ENCODE results near the gene KREMEN1.

Gene KREMEN1

DNA sequence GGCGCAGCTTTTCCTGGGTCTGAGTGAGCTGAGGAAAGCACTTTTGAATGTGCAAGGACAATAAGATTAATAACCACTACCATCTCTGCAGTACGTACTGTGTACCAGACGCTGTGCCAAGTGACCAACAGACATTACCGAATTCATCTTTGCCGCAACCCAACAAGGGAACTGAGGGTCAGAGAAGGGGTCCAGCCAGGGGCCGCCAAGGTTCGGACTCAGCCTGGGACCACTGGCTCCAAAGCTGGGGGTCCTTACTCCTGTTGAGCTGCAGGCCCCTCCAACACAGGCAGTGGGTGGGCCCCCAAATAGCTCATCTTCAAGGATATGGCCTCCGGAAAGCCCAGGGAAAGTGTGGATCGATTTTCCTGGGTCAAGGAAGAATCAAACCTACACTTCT lies 77.9 kb downstream of the KREMEN1 start:
- Histone ChIP-seq H3K36me3 (ENCODE audit: insufficient read depth) (no peaks in the 10 kb centered on the region), H3K79me2 (ENCODE audit: insufficient read depth, low read depth) (no peaks in the 10 kb centered on the region), H2AFZ (ENCODE audit: low read depth) (no peak overlapping the region), H3K27me3 (ENCODE audit: insufficient read depth, low read depth) (no peaks in the 10 kb centered on the region), H3K4me1 (ENCODE audit: low read depth, poor library complexity, severe bottlenecking) (peaks cover 6% of the 10 kb centered on the region), H3K4me2 (no peak overlapping the region), H3K4me3 (IDR thresholded peaks at IDR 0.05; ENCODE audit: insufficient read depth, low read depth, low read length) (no peak overlapping the region), H4K20me1 (ENCODE audit: insufficient read depth) (no peaks in the 10 kb centered on the region), H3K9ac (no peak overlapping the region), H3K27ac (no peak overlapping the region)
- TF ChIP-seq, protein P1, sequence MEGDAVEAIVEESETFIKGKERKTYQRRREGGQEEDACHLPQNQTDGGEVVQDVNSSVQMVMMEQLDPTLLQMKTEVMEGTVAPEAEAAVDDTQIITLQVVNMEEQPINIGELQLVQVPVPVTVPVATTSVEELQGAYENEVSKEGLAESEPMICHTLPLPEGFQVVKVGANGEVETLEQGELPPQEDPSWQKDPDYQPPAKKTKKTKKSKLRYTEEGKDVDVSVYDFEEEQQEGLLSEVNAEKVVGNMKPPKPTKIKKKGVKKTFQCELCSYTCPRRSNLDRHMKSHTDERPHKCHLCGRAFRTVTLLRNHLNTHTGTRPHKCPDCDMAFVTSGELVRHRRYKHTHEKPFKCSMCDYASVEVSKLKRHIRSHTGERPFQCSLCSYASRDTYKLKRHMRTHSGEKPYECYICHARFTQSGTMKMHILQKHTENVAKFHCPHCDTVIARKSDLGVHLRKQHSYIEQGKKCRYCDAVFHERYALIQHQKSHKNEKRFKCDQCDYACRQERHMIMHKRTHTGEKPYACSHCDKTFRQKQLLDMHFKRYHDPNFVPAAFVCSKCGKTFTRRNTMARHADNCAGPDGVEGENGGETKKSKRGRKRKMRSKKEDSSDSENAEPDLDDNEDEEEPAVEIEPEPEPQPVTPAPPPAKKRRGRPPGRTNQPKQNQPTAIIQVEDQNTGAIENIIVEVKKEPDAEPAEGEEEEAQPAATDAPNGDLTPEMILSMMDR (conservative IDR thresholded peaks at IDR 0.05; ENCODE audit: low read depth, low read length) = no peak

DNA sequence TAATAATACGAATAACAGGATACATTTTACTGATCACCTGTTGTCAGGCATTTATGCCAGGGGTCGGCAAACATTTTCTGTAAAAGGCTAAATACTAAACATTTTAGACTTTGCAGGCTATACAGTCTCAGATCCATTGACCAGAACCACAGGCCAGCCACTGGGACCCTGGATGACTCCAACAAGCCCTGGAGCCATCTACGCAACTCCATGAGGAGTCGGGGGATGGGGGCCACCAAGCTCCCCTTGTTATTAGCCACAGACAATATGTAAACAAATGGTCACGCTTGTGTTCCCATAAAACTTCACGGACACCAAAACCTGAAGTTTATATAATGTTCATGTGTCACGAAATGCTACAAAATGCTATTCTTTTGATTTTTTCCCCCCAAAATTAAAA lies 78.5 kb downstream of the KREMEN1 start:
- TF ChIP-seq, protein P1 (conservative IDR thresholded peaks at IDR 0.05; ENCODE audit: low read depth, low read length) = no peak
- H3K4me2 ChIP-seq = no peak overlapping the region
- H3K36me3 ChIP-seq (ENCODE audit: insufficient read depth) = no peaks in the 10 kb centered on the region
- H2AFZ ChIP-seq (ENCODE audit: low read depth) = no peak overlapping the region
- H4K20me1 ChIP-seq (ENCODE audit: insufficient read depth) = no peaks in the 10 kb centered on the region
- no peaks in the 10 kb centered on the region for H3K79me2 ChIP-seq (ENCODE audit: insufficient read depth, low read depth)
- peaks cover 6% of the 10 kb centered on the region for H3K4me1 ChIP-seq (ENCODE audit: low read depth, poor library complexity, severe bottlenecking)
- no peak overlapping the region for H3K9ac ChIP-seq
- H3K27me3 ChIP-seq (ENCODE audit: insufficient read depth, low read depth) = no peaks in the 10 kb centered on the region
- H3K4me3 ChIP-seq (IDR thresholded peaks at IDR 0.05; ENCODE audit: insufficient read depth, low read depth, low read length) = no peak overlapping the region
- no peak overlapping the region for H3K27ac ChIP-seq

DNA sequence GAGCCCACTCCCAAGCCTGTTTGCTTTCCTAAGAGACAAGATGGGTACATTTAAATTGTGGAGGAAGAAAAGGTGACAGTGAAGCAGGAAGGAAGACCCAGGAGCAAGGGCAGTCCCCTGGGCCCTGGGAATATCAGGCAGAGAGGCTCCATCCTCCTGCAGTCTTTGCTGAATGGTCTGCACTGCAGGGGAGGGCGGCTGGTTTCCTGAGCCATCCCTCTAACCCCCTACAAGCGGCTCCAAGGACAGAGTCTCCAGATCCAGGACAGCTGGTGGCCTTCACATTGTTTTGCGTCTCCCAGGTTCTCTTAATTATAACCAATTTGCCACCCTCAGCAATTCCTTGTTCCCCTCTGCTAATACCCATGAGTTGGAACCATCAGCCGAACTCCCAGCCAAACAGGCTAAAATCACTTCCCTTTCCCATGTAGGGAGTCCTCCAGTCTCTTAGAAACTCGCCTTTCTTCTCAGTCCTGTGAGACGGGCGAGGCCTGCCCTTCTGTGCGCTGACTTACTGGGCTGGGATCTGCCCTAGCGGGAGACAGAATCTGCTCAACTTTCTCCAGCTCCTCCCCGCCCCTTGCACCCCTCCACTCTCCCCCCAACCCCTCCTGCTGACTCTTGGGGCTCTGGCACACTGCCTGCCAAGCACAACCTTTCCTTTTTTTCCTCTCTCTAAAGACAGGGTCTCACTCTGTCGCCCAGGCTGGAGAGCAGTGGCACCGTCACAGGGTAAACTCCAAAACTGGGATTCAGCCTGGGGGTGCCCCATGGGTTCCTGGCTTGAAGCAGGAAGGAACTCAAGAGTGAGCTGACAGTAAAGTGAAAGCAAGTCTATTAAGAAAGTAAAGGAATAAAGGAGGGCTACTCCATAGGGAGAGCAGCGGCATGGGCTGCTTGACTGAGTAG lies 79.5 kb downstream of the KREMEN1 start:
- TF ChIP-seq, protein P1 (conservative IDR thresholded peaks at IDR 0.05; ENCODE audit: low read depth, low read length) = no peak
- Histone ChIP-seq H3K9ac (no peak overlapping the region), H3K36me3 (ENCODE audit: insufficient read depth) (no peaks in the 10 kb centered on the region), H3K79me2 (ENCODE audit: insufficient read depth, low read depth) (no peaks in the 10 kb centered on the region), H3K27me3 (ENCODE audit: insufficient read depth, low read depth) (no peaks in the 10 kb centered on the region), H3K4me3 (IDR thresholded peaks at IDR 0.05; ENCODE audit: insufficient read depth, low read depth, low read length) (no peak overlapping the region), H4K20me1 (ENCODE audit: insufficient read depth) (no peaks in the 10 kb centered on the region), H3K27ac (no peak overlapping the region), H3K4me1 (ENCODE audit: low read depth, poor library complexity, severe bottlenecking) (peaks cover 6% of the 10 kb centered on the region), H2AFZ (ENCODE audit: low read depth) (no peak overlapping the region), H3K4me2 (no peak overlapping the region)

DNA sequence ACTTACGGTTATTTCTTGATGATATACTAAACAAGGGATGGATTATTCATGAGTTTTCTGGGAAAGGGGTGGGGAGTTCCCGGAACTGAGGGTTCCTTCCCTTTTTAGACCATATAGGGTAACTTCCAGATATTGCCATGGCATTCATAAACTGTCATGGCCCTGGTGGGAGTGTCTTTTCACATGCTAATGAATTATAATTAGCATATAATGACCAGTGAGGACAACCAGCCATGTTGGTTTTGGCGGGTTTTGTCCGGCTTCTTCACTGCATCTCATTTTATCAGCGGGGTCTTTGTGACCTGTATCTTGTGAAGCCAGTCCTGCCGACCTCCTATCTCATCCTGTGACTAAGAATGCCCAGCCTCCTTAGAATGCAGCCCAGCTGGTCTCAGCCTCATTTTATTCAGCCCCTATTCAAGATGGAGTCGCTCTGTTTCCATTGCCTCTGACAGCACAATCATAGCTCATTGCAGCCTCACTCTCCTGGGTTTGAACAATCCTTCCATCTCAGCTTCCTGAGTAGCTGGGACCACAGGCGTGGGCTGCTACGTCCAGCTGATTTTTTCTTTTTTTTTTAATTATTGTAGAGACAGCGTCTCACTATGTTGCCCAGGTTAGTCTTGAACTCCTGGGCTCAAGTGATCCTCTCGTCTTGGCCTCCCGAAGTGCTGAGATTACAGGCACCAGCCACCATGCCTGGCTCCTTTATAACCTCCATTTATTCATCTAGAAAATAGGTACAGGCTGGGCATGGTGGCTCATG lies 80.3 kb downstream of the KREMEN1 start:
- H3K36me3 ChIP-seq (ENCODE audit: insufficient read depth) = no peaks in the 10 kb centered on the region
- H3K4me3 ChIP-seq (IDR thresholded peaks at IDR 0.05; ENCODE audit: insufficient read depth, low read depth, low read length) = no peak overlapping the region
- TF ChIP-seq, protein P1 (conservative IDR thresholded peaks at IDR 0.05; ENCODE audit: low read depth, low read length) = no peak
- no peak overlapping the region for H3K27ac ChIP-seq
- H3K4me2 ChIP-seq = no peak overlapping the region
- H3K4me1 ChIP-seq (ENCODE audit: low read depth, poor library complexity, severe bottlenecking) = peaks cover 6% of the 10 kb centered on the region
- no peaks in the 10 kb centered on the region for H3K27me3 ChIP-seq (ENCODE audit: insufficient read depth, low read depth)
- H3K79me2 ChIP-seq (ENCODE audit: insufficient read depth, low read depth) = no peaks in the 10 kb centered on the region
- H3K9ac ChIP-seq = no peak overlapping the region
- no peak overlapping the region for H2AFZ ChIP-seq (ENCODE audit: low read depth)
- no peaks in the 10 kb centered on the region for H4K20me1 ChIP-seq (ENCODE audit: insufficient read depth)
